ENCODE measurements around the gene TFEB.

TFEB gene

GRCh38 chr6:41704656-41705310 lies 30.6 kb downstream of the TFEB start:
- DNase-seq = no peak

- no peak for DNase-seq
Observed at GRCh38 chr6:41704028-41704427, 31.4 kb downstream of the TFEB start.

GRCh38 chr6:41702771-41703494 lies 32.5 kb downstream of the TFEB start:
- DNase-seq = no peak

GRCh38 chr6:41702089-41702745 lies 33.2 kb downstream of the TFEB start:
- DNase-seq = no peak

GRCh38 chr6:41700463-41701347 lies 34.7 kb downstream of the TFEB start:
- no peak for DNase-seq

- no peak for DNase-seq
Observed at GRCh38 chr6:41699063-41699462, 36.3 kb downstream of the TFEB start.

GRCh38 chr6:41697861-41698781 lies 37.3 kb downstream of the TFEB start:
- DNase-seq = no peak

GRCh38 chr6:41696788-41697187 lies 38.6 kb downstream of the TFEB start:
- no peak for DNase-seq

GRCh38 chr6:41695825-41696224 lies 39.6 kb downstream of the TFEB start:
- no peak for DNase-seq

- DNase-seq = no peak
Observed at GRCh38 chr6:41694815-41695526, 40.4 kb downstream of the TFEB start.

- no peak for DNase-seq
Observed at GRCh38 chr6:41693281-41694240, 41.8 kb downstream of the TFEB start.

GRCh38 chr6:41692730-41693129 lies 42.7 kb downstream of the TFEB start:
- no peak for DNase-seq

- DNase-seq = no peak
Observed at GRCh38 chr6:41692080-41692675, 43.2 kb downstream of the TFEB start.

GRCh38 chr6:41691426-41692079 lies 43.9 kb downstream of the TFEB start:
- DNase-seq = no peak

- DNase-seq = no peak
Observed at GRCh38 chr6:41690541-41691330, 44.7 kb downstream of the TFEB start.

- no peak for DNase-seq
Observed at GRCh38 chr6:41689171-41690008, 46.0 kb downstream of the TFEB start.

GRCh38 chr6:41688256-41688965 lies 47.0 kb downstream of the TFEB start:
- no peak for DNase-seq
